A172 (cell line): ENCODE results near the gene CYTH3. TPM values are rescaled to one million over a fixed set of nuclear protein-coding genes. Genes with fewer than 3 reads are reported as not detected.

ENCODE experiments used
- total RNA-seq: library from RNA; depleted of rRNA; stranded (reverse); fragments of >200 nt; shearing (Covaris generic); gene quantifications from 2 replicates; pipeline ENCODE4 v1.2.3, GENCODE V29; 2014; rRNA removed

The CYTH3 gene
- total RNA-seq, 1 experiment from 2014 or later, result 50.7 TPM

Other genes with a start within 250 kb of the CYTH3 start
- gene ANKRD61, start 241.2 kb downstream of the CYTH3 start, total RNA-seq, result 1.0 TPM in 1 of 2 replicates, not detected in the other
- 71.8 and 175 TPM in 2 replicates for gene EIF2AK1, start 213.4 kb downstream of the CYTH3 start, total RNA-seq
- 6.3 and 7.9 TPM in 2 replicates for gene USP42, start 167.7 kb downstream of the CYTH3 start, total RNA-seq
- 42.4 and 154 TPM in 2 replicates for gene FAM220A, start 76.3 kb upstream of the CYTH3 start, total RNA-seq
- gene RAC1, start 101.9 kb upstream of the CYTH3 start, total RNA-seq, result 144 and 162 TPM in 2 replicates
- 22.5 and 25.3 TPM in 2 replicates for gene DAGLB, start 175.3 kb upstream of the CYTH3 start, total RNA-seq
- 181 and 208 TPM in 2 replicates for gene KDELR2, start 211.5 kb upstream of the CYTH3 start, total RNA-seq